HK-2 (cell line): ENCODE results near the gene APBB1IP.
A peak's percentile ranks its signal among the peaks of the same experiment; 100 is the strongest.
"Not testable (repeated sequence)": the region's sequence is repeated elsewhere in the genome, so short reads cannot be mapped to it uniquely, and the experiment has no call there.

Experiments
- DNase-seq: peaks from one replicate; pipeline ENCODE4 v3.0.0-alpha.2; 2018; ENCODE audit not compliant: unreplicated experiment

Gene APBB1IP

GRCh38 chr10:26437637-26438461 lies at the start of gene APBB1IP:
Gene APBB1IP (plus strand): TSS chr10:26438341. CDS start chr10:26492327, 53,986 bp downstream.
- DNase-seq = peak; percentile 58

- no peak for DNase-seq
Measured at GRCh38 chr10:26389533-26389932, 48.6 kb upstream of the APBB1IP start.

- DNase-seq = no peak
Measured at GRCh38 chr10:26391701-26392695, 46.1 kb upstream of the APBB1IP start.

GRCh38 chr10:26398353-26398752 lies 39.8 kb upstream of the APBB1IP start:
- DNase-seq = not testable (repeated sequence)

- DNase-seq = peak; percentile 62
Measured at GRCh38 chr10:26407406-26407969, 30.7 kb upstream of the APBB1IP start.

GRCh38 chr10:26408858-26409494 lies 29.2 kb upstream of the APBB1IP start:
- DNase-seq = no peak

GRCh38 chr10:26410356-26410755 lies 27.8 kb upstream of the APBB1IP start:
- no peak for DNase-seq

GRCh38 chr10:26412932-26413331 lies 25.2 kb upstream of the APBB1IP start:
- DNase-seq = no peak

GRCh38 chr10:26413375-26413774 lies 24.8 kb upstream of the APBB1IP start:
- DNase-seq = no peak

- DNase-seq = no peak
Measured at GRCh38 chr10:26417136-26417535, 21.0 kb upstream of the APBB1IP start.

GRCh38 chr10:26422977-26423376 lies 15.2 kb upstream of the APBB1IP start:
- DNase-seq = no peak

- no peak for DNase-seq
Measured at GRCh38 chr10:26423722-26424121, 14.4 kb upstream of the APBB1IP start.

GRCh38 chr10:26430641-26431163 lies 7.4 kb upstream of the APBB1IP start:
- DNase-seq = no peak

- DNase-seq = no peak
Measured at GRCh38 chr10:26432938-26433337, 5.2 kb upstream of the APBB1IP start.

- DNase-seq = no peak
Measured at GRCh38 chr10:26435852-26436251, 2.3 kb upstream of the APBB1IP start.

- no peak for DNase-seq
Measured at GRCh38 chr10:26436848-26437247, 1.3 kb upstream of the APBB1IP start.

GRCh38 chr10:26438534-26439341 lies 597 bp downstream of the APBB1IP start:
- DNase-seq = peak; percentile 56

GRCh38 chr10:26439406-26440087 lies 1.4 kb downstream of the APBB1IP start:
- peak; percentile 2 for DNase-seq

- DNase-seq = no peak
Measured at GRCh38 chr10:26440088-26440470, 1.9 kb downstream of the APBB1IP start.
